Fibroblast of the aortic adventitia (primary cell): Measurements from ENCODE around the gene DUS1L. TPM values are rescaled to one million over a fixed set of nuclear protein-coding genes. Genes with fewer than 3 reads are reported as not detected.

Source experiments
- DNase-seq: peaks from one replicate; pipeline ENCODE4 v3.0.0-alpha.2; 2010; ENCODE audit warnings: low read depth
- H3K4me3 ChIP-seq: 2 replicates; pipeline ENCODE4 v1.5.1; 2011; ENCODE audit warnings: low read depth, mild to moderate bottlenecking, control low read depth, low read length, moderate library complexity
- CTCF ChIP-seq: IDR thresholded peaks from 2 replicates; pipeline ENCODE4 v1.5.1; 2011; ENCODE audit warnings: mild to moderate bottlenecking, low read length, control low read depth, inconsistent platforms; ENCODE audit not compliant: insufficient read depth
- total RNA-seq: library from RNA; depleted of rRNA; stranded (reverse); fragments of >200 nt; gene quantifications from 2 replicates; pipeline ENCODE4 v1.2.3, GENCODE V29; 2012; ENCODE audit warnings: low replicate concordance

Gene DUS1L
- total RNA-seq, 1 donor, result 33.8 TPM

GRCh38 chr17:82015311-82015971, 50.2 kb downstream of the DUS1L start:
- TF ChIP-seq CTCF, result no peak
- DNase-seq, result no peak

GRCh38 chr17:82014971-82015310, 50.7 kb downstream of the DUS1L start:
- DNase-seq, result no peak
- no peak overlapping the region for H3K4me3 ChIP-seq
- TF ChIP-seq CTCF, result no peak

More at GRCh38 chr17:82015311-82015971, 50.2 kb downstream of the DUS1L start:
- no peak overlapping the region for H3K4me3 ChIP-seq

GRCh38 chr17:82014432-82014831, 51.2 kb downstream of the DUS1L start:
- no peak for DNase-seq

GRCh38 chr17:82013772-82014321, 51.8 kb downstream of the DUS1L start:
- no peak for TF ChIP-seq CTCF
- H3K4me3 ChIP-seq, result no peak overlapping the region
- no peak for DNase-seq

More at GRCh38 chr17:82014432-82014831, 51.2 kb downstream of the DUS1L start:
- TF ChIP-seq CTCF, result no peak
- no peak overlapping the region for H3K4me3 ChIP-seq

- peak; percentile 20 for DNase-seq
- H3K4me3 ChIP-seq, result no peak overlapping the region
- no peak for TF ChIP-seq CTCF
Measured at GRCh38 chr17:82013341-82013740, 52.3 kb downstream of the DUS1L start.

GRCh38 chr17:82012640-82013295, 52.8 kb downstream of the DUS1L start:
- DNase-seq, result no peak
- no peak for TF ChIP-seq CTCF

More at GRCh38 chr17:82012640-82013295, 52.8 kb downstream of the DUS1L start:
- H3K4me3 ChIP-seq, result no peak overlapping the region
